HepG2 (cell line): ENCODE measurements around the gene STX1B. TPM values are rescaled to one million over a fixed set of nuclear protein-coding genes. Genes with fewer than 3 reads are reported as not detected.

ENCODE experiments used
- ATF1 ChIP-seq: IDR thresholded peaks from 2 replicates; pipeline ENCODE4 v1.6.1; 2016; ENCODE audit warnings: mild to moderate bottlenecking, control low read depth
- ATF7-NPFF ChIP-seq: sonication (generic); formaldehyde crosslinking; IDR thresholded peaks from 2 replicates; pipeline ENCODE4 v1.8.1; 2023; ENCODE audit warnings: mild to moderate bottlenecking, low read depth, missing genetic modification reagents, moderate library complexity
- BORCS8-MEF2B ChIP-seq: sonication (generic); formaldehyde crosslinking; IDR thresholded peaks from 2 replicates; pipeline ENCODE4 v1.8.0; 2022; ENCODE audit warnings: mild to moderate bottlenecking, missing genetic modification reagents
- BRD4 ChIP-seq: sonication (generic); formaldehyde crosslinking; IDR thresholded peaks from 2 replicates; pipeline ENCODE4 v1.4.0; 2020; ENCODE audit warnings: missing genetic modification reagents
- CCAR2 ChIP-seq: fragments of 200-400 bp; formaldehyde crosslinking; optimal IDR thresholded peaks from 2 replicates; pipeline ENCODE3; 2018; ENCODE audit warnings: low read depth, mild to moderate bottlenecking, low read length, moderate library complexity
- EED ChIP-seq: sonication (generic); formaldehyde crosslinking; IDR thresholded peaks from 2 replicates; pipeline ENCODE4 v1.5.0; 2020; ENCODE audit warnings: mild to moderate bottlenecking, missing genetic modification reagents
- FUBP1 ChIP-seq: sonication (generic); formaldehyde crosslinking; IDR thresholded peaks from 2 replicates; pipeline ENCODE4 v1.5.1; 2020; ENCODE audit warnings: missing genetic modification reagents, mild to moderate bottlenecking, borderline replicate concordance
- HIVEP1 ChIP-seq: sonication (generic); formaldehyde crosslinking; IDR thresholded peaks from 2 replicates; pipeline ENCODE4 v1.4.0; 2020; ENCODE audit warnings: mild to moderate bottlenecking, missing genetic modification reagents
- MATR3 ChIP-seq: sonication (generic); formaldehyde crosslinking; IDR thresholded peaks from 2 replicates; pipeline ENCODE4 v1.4.0; 2020; ENCODE audit warnings: missing genetic modification reagents
- MXD1 ChIP-seq: sonication (generic); formaldehyde crosslinking; IDR thresholded peaks from 2 replicates; pipeline ENCODE4 v1.4.0; 2020; ENCODE audit warnings: mild to moderate bottlenecking, missing genetic modification reagents
- NFIC ChIP-seq: IDR thresholded peaks from 2 replicates; pipeline ENCODE4 v1.6.1; 2012; ENCODE audit warnings: mild to moderate bottlenecking, low read length, inconsistent platforms
- NR3C1 ChIP-seq: sonication (generic); formaldehyde crosslinking; IDR thresholded peaks from 2 replicates; pipeline ENCODE4 v1.4.0; 2020; ENCODE audit warnings: missing genetic modification reagents
- PHF5A ChIP-seq: IDR thresholded peaks from one replicate; pipeline ENCODE4 v1.6.1; 2018; ENCODE audit warnings: low read depth, missing genetic modification reagents; ENCODE audit not compliant: unreplicated experiment
- RARA ChIP-seq: IDR thresholded peaks from 2 replicates; pipeline ENCODE4 v1.6.1; 2016; ENCODE audit warnings: missing genetic modification reagents, missing compliant biosample characterization
- STAT6 ChIP-seq: sonication (generic); formaldehyde crosslinking; IDR thresholded peaks from 2 replicates; pipeline ENCODE4 v1.4.0; 2020; ENCODE audit warnings: missing genetic modification reagents, mild to moderate bottlenecking, borderline replicate concordance
- ZBTB38 ChIP-seq: sonication (generic); formaldehyde crosslinking; IDR thresholded peaks from 2 replicates; pipeline ENCODE4 v1.5.1; 2020; ENCODE audit warnings: mild to moderate bottlenecking, missing genetic modification reagents
- ZNF20 ChIP-seq: sonication (generic); formaldehyde crosslinking; IDR thresholded peaks from 2 replicates; pipeline ENCODE4 v1.4.0; 2020; ENCODE audit warnings: mild to moderate bottlenecking, moderate library complexity, missing genetic modification reagents
- ZNF224 ChIP-seq: sonication (generic); formaldehyde crosslinking; IDR thresholded peaks from 2 replicates; pipeline ENCODE4 v1.5.0; 2020; ENCODE audit warnings: mild to moderate bottlenecking, missing genetic modification reagents
- ZNF34 ChIP-seq: sonication (generic); formaldehyde crosslinking; IDR thresholded peaks from 2 replicates; pipeline ENCODE4 v1.4.0; 2020; ENCODE audit warnings: mild to moderate bottlenecking, missing genetic modification reagents, borderline replicate concordance
- ZNF777 ChIP-seq: sonication (generic); formaldehyde crosslinking; IDR thresholded peaks from 2 replicates; pipeline ENCODE4 v1.4.0; 2020; ENCODE audit warnings: missing genetic modification reagents
- ZNF782 ChIP-seq: sonication (generic); formaldehyde crosslinking; IDR thresholded peaks from 2 replicates; pipeline ENCODE4 v1.4.0; 2020; ENCODE audit warnings: missing genetic modification reagents, mild to moderate bottlenecking, borderline replicate concordance
- polyA plus RNA-seq, 8 experiments: library from polyadenylated mRNA; depleted of rRNA in 3 of 8; stranded (reverse) in 7 of 8; unstranded in 1 of 8; fragments of >200 nt; fragmentation: Illumina TruSeq in 4 of 8; extraction: Trizol in 4 of 8; gene quantifications; 2 replicates each; pipeline versions ENCODE4 v1.2.1 to v1.2.3, GENCODE V29; 2011 to 2016; ENCODE audit warnings: low read depth in 4 of 8, missing spikeins in 1 of 8, mixed read lengths in 1 of 8; ENCODE audit not compliant: insufficient read depth in 1 of 8
- total RNA-seq, 5 experiments: library from RNA; depleted of rRNA; stranded (reverse); fragments of >200 nt; fragmentation: Illumina TruSeq; extraction: Trizol; gene quantifications; 2 replicates each; pipeline ENCODE4 v1.2.3, GENCODE V29; 2016; ENCODE audit warnings: low read depth in 1 of 5
- TF ChIP-seq, protein P1 (sequence below): sonication (generic); formaldehyde crosslinking; IDR thresholded peaks from 2 replicates; pipeline ENCODE4 v1.8.0; 2022; ENCODE audit warnings: mild to moderate bottlenecking, missing genetic modification reagents
- TF ChIP-seq, protein P2 (sequence below): IDR thresholded peaks from 2 replicates; pipeline ENCODE4 v1.6.1; 2016; ENCODE audit warnings: mild to moderate bottlenecking, missing biosample characterization, missing genetic modification reagents
- TF ChIP-seq, protein P3 (sequence below): sonication (generic); formaldehyde crosslinking; IDR thresholded peaks from 2 replicates; pipeline ENCODE4 v1.8.1; 2022; ENCODE audit warnings: mild to moderate bottlenecking, missing genetic modification reagents

The STX1B gene
- total and polyA plus RNA-seq, 2 of the 13 experiments (the other 11 are each of a cell fraction or from before 2014, with no cell fraction given) = 2.1 to 3.0 TPM

DNA sequence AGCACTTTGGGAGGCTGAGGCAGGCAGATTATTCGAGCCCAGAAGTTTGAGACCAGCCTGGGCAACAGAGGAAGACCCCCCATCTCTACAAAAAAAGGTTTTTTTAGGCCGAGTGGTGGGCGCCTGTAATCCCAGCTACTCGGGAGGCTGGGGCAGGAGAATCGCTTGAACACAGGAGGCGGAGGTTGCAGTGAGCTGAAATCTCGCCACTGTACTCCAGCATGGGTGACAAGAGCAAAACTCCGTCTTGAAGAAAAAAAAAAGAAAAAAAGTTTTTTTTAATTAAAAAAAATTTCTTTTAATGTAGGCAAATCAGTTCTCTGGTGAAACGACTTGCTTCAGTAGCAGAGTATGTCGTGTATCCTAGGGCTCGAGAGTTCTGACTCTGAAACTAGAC lies 14.5 kb downstream of the STX1B start (continued):
- TF ChIP-seq, protein P1, sequence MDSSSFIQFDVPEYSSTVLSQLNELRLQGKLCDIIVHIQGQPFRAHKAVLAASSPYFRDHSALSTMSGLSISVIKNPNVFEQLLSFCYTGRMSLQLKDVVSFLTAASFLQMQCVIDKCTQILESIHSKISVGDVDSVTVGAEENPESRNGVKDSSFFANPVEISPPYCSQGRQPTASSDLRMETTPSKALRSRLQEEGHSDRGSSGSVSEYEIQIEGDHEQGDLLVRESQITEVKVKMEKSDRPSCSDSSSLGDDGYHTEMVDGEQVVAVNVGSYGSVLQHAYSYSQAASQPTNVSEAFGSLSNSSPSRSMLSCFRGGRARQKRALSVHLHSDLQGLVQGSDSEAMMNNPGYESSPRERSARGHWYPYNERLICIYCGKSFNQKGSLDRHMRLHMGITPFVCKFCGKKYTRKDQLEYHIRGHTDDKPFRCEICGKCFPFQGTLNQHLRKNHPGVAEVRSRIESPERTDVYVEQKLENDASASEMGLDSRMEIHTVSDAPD (CRISPR knock-in tag) = no peak
- TF ChIP-seq MATR3 (CRISPR knock-in tag) (no peak), ATF7-NPFF (CRISPR knock-in tag) (no peak), ATF1 (no peak), ZNF224 (CRISPR knock-in tag) (0 out of 2 replicates have a peak, but pooled peaks have one; percentile 1), MXD1 (CRISPR knock-in tag) (no peak), CCAR2 (no peak), ZNF777 (CRISPR knock-in tag) (peak; percentile 25; the same call in 1 of the 2 replicates), ZNF20 (CRISPR knock-in tag) (0 out of 2 replicates have a peak, but pooled peaks have one; percentile 16), STAT6 (CRISPR knock-in tag) (0 out of 2 replicates have a peak, but pooled peaks have one; percentile 3), RARA (no peak), ZBTB38 (CRISPR knock-in tag) (peak; percentile 26), NR3C1 (CRISPR knock-in tag) (no peak), ZNF34 (CRISPR knock-in tag) (no peak), BORCS8-MEF2B (CRISPR knock-in tag) (no peak), EED (CRISPR knock-in tag) (no peak), PHF5A (CRISPR knock-in tag) (no peak), BRD4 (CRISPR knock-in tag) (no peak), HIVEP1 (CRISPR knock-in tag) (no peak), NFIC (no peak), FUBP1 (0 out of 2 replicates have a peak, but pooled peaks have one; percentile 20), ZNF782 (no peak)
- TF ChIP-seq, protein P2, sequence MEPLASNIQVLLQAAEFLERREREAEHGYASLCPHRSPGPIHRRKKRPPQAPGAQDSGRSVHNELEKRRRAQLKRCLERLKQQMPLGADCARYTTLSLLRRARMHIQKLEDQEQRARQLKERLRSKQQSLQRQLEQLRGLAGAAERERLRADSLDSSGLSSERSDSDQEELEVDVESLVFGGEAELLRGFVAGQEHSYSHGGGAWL = no peak
- TF ChIP-seq, protein P3, sequence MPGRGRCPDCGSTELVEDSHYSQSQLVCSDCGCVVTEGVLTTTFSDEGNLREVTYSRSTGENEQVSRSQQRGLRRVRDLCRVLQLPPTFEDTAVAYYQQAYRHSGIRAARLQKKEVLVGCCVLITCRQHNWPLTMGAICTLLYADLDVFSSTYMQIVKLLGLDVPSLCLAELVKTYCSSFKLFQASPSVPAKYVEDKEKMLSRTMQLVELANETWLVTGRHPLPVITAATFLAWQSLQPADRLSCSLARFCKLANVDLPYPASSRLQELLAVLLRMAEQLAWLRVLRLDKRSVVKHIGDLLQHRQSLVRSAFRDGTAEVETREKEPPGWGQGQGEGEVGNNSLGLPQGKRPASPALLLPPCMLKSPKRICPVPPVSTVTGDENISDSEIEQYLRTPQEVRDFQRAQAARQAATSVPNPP (CRISPR knock-in tag) = no peak
